HepG2 (cell line): ENCODE measurements around the gene GAD2. TPM values are rescaled to one million over a fixed set of nuclear protein-coding genes. Genes with fewer than 3 reads are reported as not detected.

Experiments used
- ARID4A ChIP-seq: sonication (generic); formaldehyde crosslinking; IDR thresholded peaks from 2 replicates; pipeline ENCODE4 v1.5.0; 2020; ENCODE audit warnings: mild to moderate bottlenecking, missing genetic modification reagents, borderline replicate concordance
- ATF1 ChIP-seq: IDR thresholded peaks from 2 replicates; pipeline ENCODE4 v1.6.1; 2016; ENCODE audit warnings: mild to moderate bottlenecking, control low read depth
- CERS6 ChIP-seq: sonication (generic); formaldehyde crosslinking; IDR thresholded peaks from 2 replicates; pipeline ENCODE4 v1.5.0; 2020; ENCODE audit warnings: missing genetic modification reagents
- REST ChIP-seq, 2 experiments: IDR thresholded peaks; 2 replicates each; pipeline ENCODE4 v1.6.1; 2011 to 2012; ENCODE audit warnings: low read length in 2 of 2, borderline replicate concordance in 1 of 2, low read depth in 1 of 2, mild to moderate bottlenecking in 1 of 2, moderate library complexity in 1 of 2
- XRCC5 ChIP-seq: fragments of 200-400 bp; formaldehyde crosslinking; optimal IDR thresholded peaks from 2 replicates; pipeline ENCODE3; 2017; ENCODE audit warnings: mild to moderate bottlenecking, low read length
- ZNF552 ChIP-seq: sonication (generic); formaldehyde crosslinking; IDR thresholded peaks from 2 replicates; pipeline ENCODE4 v1.9.0; 2022; ENCODE audit warnings: missing genetic modification reagents, mild to moderate bottlenecking, borderline replicate concordance
- ZNF616 ChIP-seq: sonication (generic); formaldehyde crosslinking; IDR thresholded peaks from 2 replicates; pipeline ENCODE4 v1.5.0; 2020; ENCODE audit warnings: low read depth, mild to moderate bottlenecking, missing genetic modification reagents
- ZNF766 ChIP-seq: sonication (generic); formaldehyde crosslinking; IDR thresholded peaks from 2 replicates; pipeline ENCODE4 v1.5.0; 2020; ENCODE audit warnings: missing genetic modification reagents, borderline replicate concordance
- polyA plus RNA-seq, 8 experiments: library from polyadenylated mRNA; depleted of rRNA in 3 of 8; stranded (reverse) in 7 of 8; unstranded in 1 of 8; fragments of >200 nt; fragmentation: Illumina TruSeq in 4 of 8; extraction: Trizol in 4 of 8; gene quantifications; 2 replicates each; pipeline versions ENCODE4 v1.2.1 to v1.2.3, GENCODE V29; 2011 to 2016; ENCODE audit warnings: low read depth in 4 of 8, missing spikeins in 1 of 8, mixed read lengths in 1 of 8; ENCODE audit not compliant: insufficient read depth in 1 of 8
- total RNA-seq, 5 experiments: library from RNA; depleted of rRNA; stranded (reverse); fragments of >200 nt; fragmentation: Illumina TruSeq; extraction: Trizol; gene quantifications; 2 replicates each; pipeline ENCODE4 v1.2.3, GENCODE V29; 2016; ENCODE audit warnings: low read depth in 1 of 5

The GAD2 gene
- total and polyA plus RNA-seq, 2 of the 13 experiments (the other 11 are each of a cell fraction or from before 2014, with no cell fraction given): not detected

GRCh38 chr10:26222563-26222962 lies 6.0 kb downstream of the GAD2 start (continued):
- no peak for TF ChIP-seq ZNF766 (CRISPR knock-in tag)
- no peak for TF ChIP-seq ATF1 (CRISPR knock-in tag)
- TF ChIP-seq ZNF552 (CRISPR knock-in tag): no peak
- TF ChIP-seq CERS6: no peak
- TF ChIP-seq ARID4A (CRISPR knock-in tag): no peak
- TF ChIP-seq REST (IDR thresholded peaks at IDR 0.05; ENCODE audit: borderline replicate concordance in 1 of 2, low read depth in 1 of 2, low read length in 2 of 2): no peak
- no peak for TF ChIP-seq ZNF616 (CRISPR knock-in tag)
- TF ChIP-seq XRCC5: no peak
